Astrocyte (in vitro differentiated cells and primary cell): ENCODE data around the gene TANGO2.

Experiments
- CTCF ChIP-seq: IDR thresholded peaks from 2 replicates; pipeline ENCODE4 v1.5.1; 2011; ENCODE audit warnings: low read depth, mild to moderate bottlenecking, inconsistent platforms, low read length, moderate library complexity; ENCODE audit not compliant: insufficient read depth
- EZH2 ChIP-seq: IDR thresholded peaks from 2 replicates; pipeline ENCODE4 v1.6.1; 2012; ENCODE audit warnings: mild to moderate bottlenecking, low read length, inconsistent platforms; ENCODE audit not compliant: insufficient read depth

GRCh38 chr22:19980766-19981165, 40.1 kb upstream of the TANGO2 start:
- TF ChIP-seq EZH2 (no peak), CTCF (no peak)
